MM.1S (cell line): ENCODE data around the gene MS4A10.

Experiments used
- EZH2 ChIP-seq: fragments of 300-600 bp; sonication (generic); optimal IDR thresholded peaks from 2 replicates; pipeline ENCODE3; 2017; ENCODE audit warnings: low read depth, mild to moderate bottlenecking, antibody characterized with exemption, low read length, mixed read lengths
- TF ChIP-seq, protein P1 (sequence below): fragments of 300-600 bp; sonication (generic); IDR thresholded peaks from 2 replicates; pipeline ENCODE4 v1.5.1; 2016; ENCODE audit warnings: antibody characterized with exemption, low read length, mixed read lengths

DNA sequence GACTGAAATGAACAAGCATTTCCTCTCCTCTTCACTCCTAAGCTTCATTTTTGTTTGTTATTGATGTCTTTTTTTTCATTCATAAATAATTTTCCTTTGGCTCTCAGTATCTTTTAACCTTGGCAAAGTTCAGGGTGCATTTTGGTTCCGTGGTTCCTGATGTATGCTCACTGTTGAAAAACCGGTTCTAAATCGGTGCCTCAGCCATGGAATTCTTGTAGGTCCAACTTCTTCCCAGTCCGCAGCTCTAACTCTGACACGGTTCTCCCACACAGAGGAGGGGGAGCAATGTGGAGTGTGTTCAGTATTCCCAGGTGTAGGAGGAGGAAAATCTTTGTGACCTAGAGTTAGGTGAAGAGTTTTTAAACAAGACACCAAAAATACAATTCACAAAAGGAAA, 41.0 kb upstream of the MS4A10 start:
- TF ChIP-seq EZH2, result no peak
- TF ChIP-seq, protein P1, sequence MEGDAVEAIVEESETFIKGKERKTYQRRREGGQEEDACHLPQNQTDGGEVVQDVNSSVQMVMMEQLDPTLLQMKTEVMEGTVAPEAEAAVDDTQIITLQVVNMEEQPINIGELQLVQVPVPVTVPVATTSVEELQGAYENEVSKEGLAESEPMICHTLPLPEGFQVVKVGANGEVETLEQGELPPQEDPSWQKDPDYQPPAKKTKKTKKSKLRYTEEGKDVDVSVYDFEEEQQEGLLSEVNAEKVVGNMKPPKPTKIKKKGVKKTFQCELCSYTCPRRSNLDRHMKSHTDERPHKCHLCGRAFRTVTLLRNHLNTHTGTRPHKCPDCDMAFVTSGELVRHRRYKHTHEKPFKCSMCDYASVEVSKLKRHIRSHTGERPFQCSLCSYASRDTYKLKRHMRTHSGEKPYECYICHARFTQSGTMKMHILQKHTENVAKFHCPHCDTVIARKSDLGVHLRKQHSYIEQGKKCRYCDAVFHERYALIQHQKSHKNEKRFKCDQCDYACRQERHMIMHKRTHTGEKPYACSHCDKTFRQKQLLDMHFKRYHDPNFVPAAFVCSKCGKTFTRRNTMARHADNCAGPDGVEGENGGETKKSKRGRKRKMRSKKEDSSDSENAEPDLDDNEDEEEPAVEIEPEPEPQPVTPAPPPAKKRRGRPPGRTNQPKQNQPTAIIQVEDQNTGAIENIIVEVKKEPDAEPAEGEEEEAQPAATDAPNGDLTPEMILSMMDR, result no peak
